ENCODE results near the gene CMSS1.

- TF ChIP-seq CTCF (IDR thresholded peaks at IDR 0.05) (no peak), POLR2A (IDR thresholded peaks at IDR 0.05) (no peak)
Observed at GRCh38 chr3:99965681-99966408, 148.2 kb downstream of the CMSS1 start.
